H1 (cell line): ENCODE results near the gene SCAMP5. TPM values are rescaled to one million over a fixed set of nuclear protein-coding genes. Genes with fewer than 3 reads are reported as not detected.

Experiments
- CTCF ChIA-PET: fragments of 300-600 bp; sonication (Branson Sonifier 250); formaldehyde crosslinking; loops from one replicate; lab custom pipeline; 2021; ENCODE audit not compliant: partially characterized antibody; lab: Charles Lee
- POLR2A ChIA-PET: fragments of 300-600 bp; sonication (Branson Sonifier 250); formaldehyde crosslinking; loops from one replicate; lab custom pipeline; 2021; ENCODE audit warnings: inconsistent platforms; ENCODE audit not compliant: partially characterized antibody; lab: Charles Lee
- DNase-seq, 2 experiments: peaks; one replicate each; pipeline versions ENCODE4 v3.0.0 to v3.0.0-alpha.2; 2010 to 2022; ENCODE audit warnings: low spot score in 2 of 2, low read depth in 1 of 2, mixed read lengths in 1 of 2
- FAIRE-seq: peaks from 2 replicates; lab custom pipeline; 2011; peaks lifted over from hg19 to GRCh38; lab: Jason Lieb, UNC
- H2AFZ ChIP-seq: 2 replicates; pipeline ENCODE4 v1.8.1; 2012; ENCODE audit warnings: low read length, inconsistent platforms
- H2AK5ac ChIP-seq: 2 replicates; pipeline ENCODE4 v1.6.1; 2013; ENCODE audit warnings: low read depth, low read length
- H2BK120ac ChIP-seq: replicated peaks from 2 replicates; pipeline ENCODE3; 2013; ENCODE audit warnings: low read depth, low read length, inconsistent platforms
- H2BK12ac ChIP-seq: 2 replicates; pipeline ENCODE4 v1.6.1; 2013; ENCODE audit warnings: low read depth, low read length
- H2BK15ac ChIP-seq: 2 replicates; pipeline ENCODE4 v1.6.1; 2013; ENCODE audit warnings: low read length
- H2BK20ac ChIP-seq: 2 replicates; pipeline ENCODE4 v1.6.1; 2013; ENCODE audit warnings: low read length
- H2BK5ac ChIP-seq: 2 replicates; pipeline ENCODE4 v1.6.1; 2013; ENCODE audit warnings: low read depth, low read length
- H3K14ac ChIP-seq: 2 replicates; pipeline ENCODE4 v1.6.1; 2013; ENCODE audit warnings: inconsistent platforms; ENCODE audit not compliant: insufficient read length
- H3K18ac ChIP-seq: 2 replicates; pipeline ENCODE4 v1.6.1; 2013; ENCODE audit warnings: low read length; ENCODE audit errors: extremely low read depth
- H3K23ac ChIP-seq: 2 replicates; pipeline ENCODE4 v1.6.1; 2013; ENCODE audit warnings: inconsistent platforms; ENCODE audit not compliant: insufficient read length
- H3K23me2 ChIP-seq: 2 replicates; pipeline ENCODE4 v1.6.1; 2013; ENCODE audit warnings: low read depth, low read length
- H3K27ac ChIP-seq: 2 replicates; pipeline ENCODE4 v1.6.1; 2011; ENCODE audit warnings: low read depth, low read length, inconsistent platforms
- H3K27me3 ChIP-seq, 4 experiments: replicated peaks in 1 of 4; 1 replicate in 1 of 4; 2 replicates in 3 of 4; pipeline versions ENCODE4 v1.6.1 to v1.8.1; 2011 to 2013; ENCODE audit warnings: low read length in 3 of 4, mild to moderate bottlenecking in 3 of 4, inconsistent platforms in 2 of 4, mixed read lengths in 2 of 4, moderate library complexity in 1 of 4; ENCODE audit not compliant: control insufficient read depth in 3 of 4, insufficient read depth in 3 of 4; ENCODE audit errors: extremely low read depth in 1 of 4
- H3K36me3 ChIP-seq, 4 experiments: 2 replicates each; pipeline versions ENCODE4 v1.6.1 to v1.8.1; 2011 to 2013; ENCODE audit warnings: mild to moderate bottlenecking in 4 of 4, low read length in 3 of 4, moderate library complexity in 2 of 4, control low read depth in 1 of 4, inconsistent platforms in 1 of 4; ENCODE audit not compliant: insufficient read depth in 4 of 4, control insufficient read depth in 2 of 4
- H3K4ac ChIP-seq: replicated peaks from 2 replicates; pipeline ENCODE3; 2013; ENCODE audit warnings: low read length, low read depth, mixed read lengths, inconsistent platforms; ENCODE audit not compliant: insufficient read length
- H3K4me1 ChIP-seq, 4 experiments: replicated peaks in 1 of 4; 1 replicate in 1 of 4; 2 replicates in 3 of 4; pipeline versions ENCODE4 v1.6.1 to v1.8.1; 2011 to 2013; ENCODE audit warnings: low read length in 3 of 4, inconsistent platforms in 2 of 4, mixed read lengths in 1 of 4; ENCODE audit not compliant: insufficient read depth in 4 of 4, control insufficient read depth in 3 of 4
- H3K4me2 ChIP-seq, 2 experiments: 2 replicates each; pipeline versions ENCODE4 v1.6.1 to v1.8.1; 2011 to 2013; ENCODE audit warnings: low read depth in 2 of 2, low read length in 2 of 2, control low read depth in 1 of 2, inconsistent platforms in 1 of 2, mild to moderate bottlenecking in 1 of 2; ENCODE audit not compliant: insufficient read depth in 1 of 2
- H3K4me3 ChIP-seq, 4 experiments: fragments of 200-600, 300-600 bp in 1 of 4; sonication (generic), shearing (Covaris generic), sonication (Bioruptor Twin) in 1 of 4; 2 replicates each; pipeline versions ENCODE4 v1.5.1 to v1.8.1; 2011 to 2016; ENCODE audit warnings: low read length in 4 of 4, low read depth in 3 of 4, control low read depth in 2 of 4, inconsistent platforms in 2 of 4, mild to moderate bottlenecking in 2 of 4, mixed read lengths in 1 of 4, moderate library complexity in 1 of 4; ENCODE audit not compliant: insufficient read depth in 2 of 4; ENCODE audit errors: extremely low read depth in 1 of 4
- H3K56ac ChIP-seq: replicated peaks from 2 replicates; pipeline ENCODE3; 2013; ENCODE audit warnings: low read depth, mild to moderate bottlenecking, mixed read lengths, low read length, inconsistent platforms; ENCODE audit not compliant: insufficient read length
- H3K79me1 ChIP-seq: 2 replicates; pipeline ENCODE4 v1.6.1; 2013; ENCODE audit warnings: low read depth, low read length, control low read depth
- H3K79me2 ChIP-seq, 2 experiments: 2 replicates each; pipeline versions ENCODE4 v1.6.1 to v1.8.1; 2012 to 2013; ENCODE audit warnings: low read length in 2 of 2, mild to moderate bottlenecking in 2 of 2, inconsistent platforms in 1 of 2; ENCODE audit not compliant: insufficient read depth in 2 of 2, control insufficient read depth in 1 of 2
- H3K9ac ChIP-seq, 4 experiments: replicated peaks in 1 of 4; 1 replicate in 1 of 4; 2 replicates in 3 of 4; pipeline versions ENCODE4 v1.6.1 to v1.8.1; 2011 to 2013; ENCODE audit warnings: low read depth in 3 of 4, low read length in 3 of 4, control low read depth in 2 of 4, mild to moderate bottlenecking in 2 of 4, moderate library complexity in 2 of 4, inconsistent platforms in 1 of 4; ENCODE audit errors: extremely low read depth in 1 of 4
- H3K9me3 ChIP-seq, 2 experiments: 2 replicates each; pipeline versions ENCODE4 v1.6.1 to v1.8.1; 2012 to 2013; ENCODE audit warnings: mild to moderate bottlenecking in 2 of 2, moderate library complexity in 2 of 2, control low read depth in 1 of 2, inconsistent platforms in 1 of 2, low read depth in 1 of 2, low read length in 1 of 2, mixed read lengths in 1 of 2; ENCODE audit not compliant: insufficient read depth in 2 of 2
- H4K20me1 ChIP-seq, 2 experiments: replicated peaks in 1 of 2; 2 replicates each; pipeline versions ENCODE3 to v1.8.1; 2011 to 2013; ENCODE audit warnings: inconsistent platforms in 2 of 2, low read length in 2 of 2, mild to moderate bottlenecking in 1 of 2; ENCODE audit not compliant: insufficient read depth in 2 of 2, control insufficient read depth in 1 of 2
- H4K5ac ChIP-seq: 2 replicates; pipeline ENCODE4 v1.6.1; 2013; ENCODE audit warnings: low read length, low read depth, mixed read lengths, inconsistent platforms; ENCODE audit not compliant: insufficient read length
- H4K8ac ChIP-seq: 2 replicates; pipeline ENCODE4 v1.8.0; 2013; ENCODE audit warnings: mild to moderate bottlenecking, moderate library complexity, low read length, inconsistent platforms; ENCODE audit not compliant: insufficient read depth; ENCODE audit errors: extremely low read depth
- H4K91ac ChIP-seq: replicated peaks from 2 replicates; pipeline ENCODE3; 2013; ENCODE audit warnings: low read length, mixed read lengths, inconsistent platforms; ENCODE audit not compliant: insufficient read length
- ASH2L ChIP-seq: fragments of 200-600, 300-600 bp; sonication (generic); IDR thresholded peaks from one replicate; pipeline ENCODE4 v1.7.1; 2017; ENCODE audit warnings: low read length
- BRCA1 ChIP-seq: IDR thresholded peaks from 2 replicates; pipeline ENCODE4 v1.6.1; 2012; ENCODE audit warnings: low read depth, low read length, improper control_type of control experiment
- CBX8 ChIP-seq: fragments of 300-800, 300-1000 bp; sonication (generic); IDR thresholded peaks from 2 replicates; pipeline ENCODE4 v1.7.1; 2016; ENCODE audit warnings: low read depth, low read length, borderline replicate concordance
- CHD1 ChIP-seq: IDR thresholded peaks from 2 replicates; pipeline ENCODE4 v1.6.1; 2012; ENCODE audit warnings: low read depth, low read length, improper control_type of control experiment
- CHD2 ChIP-seq: IDR thresholded peaks from 2 replicates; pipeline ENCODE4 v1.6.1; 2012; ENCODE audit warnings: low read length, improper control_type of control experiment
- EGR1 ChIP-seq: IDR thresholded peaks from 2 replicates; pipeline ENCODE4 v1.6.1; 2011; ENCODE audit warnings: low read depth, low read length, borderline replicate concordance
- EP300 ChIP-seq, 2 experiments: IDR thresholded peaks; 1 replicate in 1 of 2; 2 replicates in 1 of 2; pipeline ENCODE4 v1.6.1; 2011 to 2012; ENCODE audit warnings: low read depth in 2 of 2, low read length in 2 of 2, mild to moderate bottlenecking in 2 of 2, borderline replicate concordance in 1 of 2, inconsistent platforms in 1 of 2, moderate library complexity in 1 of 2
- GTF2F1 ChIP-seq: IDR thresholded peaks from 2 replicates; pipeline ENCODE4 v1.6.1; 2012; ENCODE audit warnings: low read depth, low read length, improper control_type of control experiment, borderline replicate concordance
- HDAC2 ChIP-seq, 2 experiments: fragments of 300-600 bp in 1 of 2; sonication (generic) in 1 of 2; IDR thresholded peaks; 2 replicates each; pipeline ENCODE4 v1.6.1; 2011 to 2012; ENCODE audit warnings: low read depth in 2 of 2, low read length in 2 of 2, mild to moderate bottlenecking in 2 of 2, moderate library complexity in 2 of 2, borderline replicate concordance in 1 of 2, inconsistent platforms in 1 of 2
- KDM1A ChIP-seq: fragments of 200-600, 300-600 bp; sonication (generic); IDR thresholded peaks from 2 replicates; pipeline ENCODE4 v1.7.1; 2016; ENCODE audit warnings: mild to moderate bottlenecking, low read length, borderline replicate concordance
- MAFK ChIP-seq: IDR thresholded peaks from 2 replicates; pipeline ENCODE4 v1.6.1; 2012; ENCODE audit warnings: low read depth, mild to moderate bottlenecking, improper control_type of control experiment, low read length
- PHF8 ChIP-seq: fragments of 200-600 bp; sonication (generic); conservative IDR thresholded peaks from 2 replicates; pipeline ENCODE4 v1.7.1; 2012; ENCODE audit warnings: low read depth, mild to moderate bottlenecking, inconsistent platforms, low read length, moderate library complexity
- POLR2AphosphoS5 ChIP-seq: IDR thresholded peaks from 2 replicates; pipeline ENCODE4 v1.6.1; 2011; ENCODE audit warnings: low read depth, low read length
- POU5F1 ChIP-seq: IDR thresholded peaks from 2 replicates; pipeline ENCODE4 v1.6.1; 2011; ENCODE audit warnings: low read depth, mild to moderate bottlenecking, low read length, moderate library complexity
- RBBP5 ChIP-seq: IDR thresholded peaks from 2 replicates; pipeline ENCODE4 v1.7.1; 2012; ENCODE audit warnings: low read depth, mild to moderate bottlenecking, inconsistent platforms, low read length, moderate library complexity, borderline replicate concordance
- SIRT6 ChIP-seq: IDR thresholded peaks from one replicate; pipeline ENCODE4 v1.7.1; 2012; ENCODE audit warnings: low read length, inconsistent platforms
- TCF12 ChIP-seq: IDR thresholded peaks from 2 replicates; pipeline ENCODE4 v1.6.1; 2011; ENCODE audit warnings: low read depth, mild to moderate bottlenecking, low read length
- polyA plus RNA-seq, 7 experiments: library from polyadenylated mRNA; depleted of rRNA in 3 of 7; stranded (reverse) in 5 of 7; unstranded in 2 of 7; fragments of >200 nt in 5 of 7; fragments of 200-250 nt in 2 of 7; gene quantifications; 1 replicate in 5 of 7; 2 replicates in 1 of 7; 4 replicates in 1 of 7; pipeline versions ENCODE4 v1.2.1 to v1.2.3, GENCODE V29; 2011 to 2013; ENCODE audit warnings: missing spikeins in 2 of 7, mixed read lengths in 2 of 7
- total RNA-seq: library from RNA; stranded (reverse); fragmentation: NEBNext Ultra II Directional; extraction: Animal tissue kit (Norgen Biotek cat#: 25700); gene quantifications from 2 replicates; pipeline ENCODE4 v1.2.1, GENCODE V29; 2021

SCAMP5 gene
- total and polyA plus RNA-seq, 2 of the 8 experiments (the other 6 are each of a cell fraction or from before 2014, with no cell fraction given) = 55.4 to 94.7 TPM

GRCh38 chr15:74989527-74989926, 5.8 kb upstream of the SCAMP5 start:
- Histone ChIP-seq H3K4ac (no peak overlapping the region), H4K20me1 (peaks cover 0 to 3% of the 10 kb centered on the region in 2 experiments), H3K4me3 (no peak overlapping the region), H4K8ac (no peak overlapping the region), H3K9ac (no peak overlapping the region), H2BK12ac (no peak overlapping the region)
- TF ChIP-seq RBBP5 = no peak
- no peak for TF ChIP-seq HDAC2 (IDR thresholded peaks at IDR 0.05; ENCODE audit: borderline replicate concordance in 1 of 2, low read depth in 2 of 2, low read length in 2 of 2)
- no peak for TF ChIP-seq ASH2L
- TF ChIP-seq SIRT6 = no peak
- TF ChIP-seq TCF12 = no peak
- no peak for TF ChIP-seq EP300 (IDR thresholded peaks at IDR 0.05; ENCODE audit: borderline replicate concordance in 1 of 2, low read depth in 2 of 2, low read length in 2 of 2)
- TF ChIP-seq CHD2 = no peak
- TF ChIP-seq EGR1 = no peak
- no peak for TF ChIP-seq GTF2F1
- TF ChIP-seq CBX8 = no peak
- TF ChIP-seq BRCA1 = no peak
- TF ChIP-seq PHF8 = no peak
- no peak for TF ChIP-seq KDM1A
- TF ChIP-seq CHD1 = no peak
- no peak for TF ChIP-seq POU5F1
- TF ChIP-seq POLR2AphosphoS5 = no peak
- no peak for TF ChIP-seq MAFK
- TF ChIP-seq, all 59 proteins: peak for 0
- no peak overlapping the region for H4K5ac ChIP-seq
- no peak overlapping the region for H3K23ac ChIP-seq
- no peak overlapping the region for H2BK15ac ChIP-seq
- H3K27me3 ChIP-seq = no peaks in the 10 kb centered on the region
- H3K18ac ChIP-seq = no peak overlapping the region
- H3K4me2 ChIP-seq = no peak overlapping the region
- H3K9me3 ChIP-seq = no peaks in the 10 kb centered on the region
- DNase-seq = no peak
- no peak overlapping the region for H2AK5ac ChIP-seq
- no peak overlapping the region for H2BK120ac ChIP-seq
- FAIRE-seq = no peak
- H2BK20ac ChIP-seq = no peak overlapping the region
- no peaks in the 10 kb centered on the region for H3K4me1 ChIP-seq
- ChIA-PET CTCF (interaction anchor here (0.6 to 2.8 kb wide), 4 partner anchors 35 to 218 kb away, joined by 3 to 9 read pairs (median 4); no protein-coding TSS in a partner anchor), POLR2A (no interaction called here)
- no peak overlapping the region for H2BK5ac ChIP-seq
- H4K91ac ChIP-seq = no peak overlapping the region
- H3K79me1 ChIP-seq = no peaks in the 10 kb centered on the region
- H3K27ac ChIP-seq = no peak overlapping the region
- no peaks in the 10 kb centered on the region; the same call in 1 of the 2 replicates for H3K23me2 ChIP-seq
- no peaks in the 10 kb centered on the region for H3K79me2 ChIP-seq
- peak overlapping the region; percentile 46 for H3K56ac ChIP-seq
- no peak overlapping the region for H3K14ac ChIP-seq
- H2AFZ ChIP-seq = no peak overlapping the region
- H3K36me3 ChIP-seq = no peaks in the 10 kb centered on the region
